Tibial nerve (tissue), 4 donors: ENCODE data around the gene GPAT2.

Source experiments
- EP300 ChIP-seq, 2 donors: sonication (generic); formaldehyde crosslinking; IDR thresholded peaks; one replicate each; pipeline ENCODE4 v1.6.1; 2017; ENCODE audit warnings: antibody characterized with exemption in 2 of 2, mild to moderate bottlenecking in 1 of 2
- TF ChIP-seq, protein P1 (sequence below), 5 experiments: fragments of 200-600 bp in 3 of 5; fragments of 450-650 bp in 2 of 5; sonication (generic) in 3 of 5; IDR thresholded peaks; one replicate each; pipeline ENCODE4 v1.5.1; 2016 to 2019; ENCODE audit warnings: antibody characterized with exemption in 5 of 5, mild to moderate bottlenecking in 3 of 5, moderate library complexity in 2 of 5

DNA sequence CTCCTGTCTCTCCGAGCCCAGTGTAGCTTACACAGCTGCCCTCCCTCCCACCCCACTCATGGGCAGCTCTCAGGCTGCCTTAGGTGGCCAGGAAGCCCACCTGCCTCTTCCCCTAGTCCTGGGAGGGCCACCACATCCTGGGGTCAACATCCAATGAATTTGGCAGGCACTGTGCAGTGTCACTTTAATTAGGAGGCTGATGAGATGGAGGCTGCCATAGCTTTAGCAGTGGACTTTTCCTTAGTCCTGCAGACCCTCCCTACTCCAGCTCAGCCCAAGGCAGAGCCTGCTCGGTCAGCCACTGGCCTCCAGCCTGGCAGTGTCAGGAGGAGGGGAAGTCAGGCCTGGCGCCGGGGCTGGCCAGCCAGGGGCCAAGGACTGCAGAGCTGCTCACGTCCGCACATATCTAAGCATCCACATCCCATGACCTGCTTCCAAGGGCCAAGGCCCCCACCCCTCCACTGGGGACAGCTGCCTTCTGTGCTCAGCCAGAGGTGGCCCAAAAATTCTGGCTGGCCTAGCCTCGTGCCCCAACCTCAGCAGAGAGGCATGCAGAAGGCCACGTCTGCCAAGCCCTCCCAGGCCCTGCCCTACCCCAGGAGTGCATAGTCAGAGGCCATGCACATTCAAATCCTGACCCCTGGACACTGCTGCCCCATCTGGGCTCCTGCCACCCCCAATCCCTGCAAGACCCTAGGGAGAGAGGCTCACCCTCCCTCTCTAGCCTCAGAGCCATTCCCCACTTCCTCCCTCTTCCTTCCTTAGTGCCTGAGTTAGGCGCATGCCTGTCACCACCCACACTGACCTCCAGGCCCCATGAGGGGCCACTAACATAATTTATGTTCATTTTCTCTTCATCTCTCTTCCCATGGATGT lies 48.6 kb upstream of the GPAT2 start:
- TF ChIP-seq, protein P1, sequence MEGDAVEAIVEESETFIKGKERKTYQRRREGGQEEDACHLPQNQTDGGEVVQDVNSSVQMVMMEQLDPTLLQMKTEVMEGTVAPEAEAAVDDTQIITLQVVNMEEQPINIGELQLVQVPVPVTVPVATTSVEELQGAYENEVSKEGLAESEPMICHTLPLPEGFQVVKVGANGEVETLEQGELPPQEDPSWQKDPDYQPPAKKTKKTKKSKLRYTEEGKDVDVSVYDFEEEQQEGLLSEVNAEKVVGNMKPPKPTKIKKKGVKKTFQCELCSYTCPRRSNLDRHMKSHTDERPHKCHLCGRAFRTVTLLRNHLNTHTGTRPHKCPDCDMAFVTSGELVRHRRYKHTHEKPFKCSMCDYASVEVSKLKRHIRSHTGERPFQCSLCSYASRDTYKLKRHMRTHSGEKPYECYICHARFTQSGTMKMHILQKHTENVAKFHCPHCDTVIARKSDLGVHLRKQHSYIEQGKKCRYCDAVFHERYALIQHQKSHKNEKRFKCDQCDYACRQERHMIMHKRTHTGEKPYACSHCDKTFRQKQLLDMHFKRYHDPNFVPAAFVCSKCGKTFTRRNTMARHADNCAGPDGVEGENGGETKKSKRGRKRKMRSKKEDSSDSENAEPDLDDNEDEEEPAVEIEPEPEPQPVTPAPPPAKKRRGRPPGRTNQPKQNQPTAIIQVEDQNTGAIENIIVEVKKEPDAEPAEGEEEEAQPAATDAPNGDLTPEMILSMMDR (IDR thresholded peaks at IDR 0.05), result no peak
- TF ChIP-seq EP300 (IDR thresholded peaks at IDR 0.05), result no peak
